Lower lobe of right lung (tissue), 2 donors: ENCODE results near the gene MRPS18A. TPM values are rescaled to one million over a fixed set of nuclear protein-coding genes. Genes with fewer than 3 reads are reported as not detected.

Experiments
- ATAC-seq, 2 donors: fragments of 200-7000 bp; cut with Tn5 transposase; one replicate each; pipeline ENCODE4 v1.9.1; 2020 to 2022; ENCODE audit warnings: mild to moderate bottlenecking in 2 of 2, moderate library complexity in 2 of 2
- DNase-seq: peaks from one replicate; pipeline ENCODE4 v3.0.0-alpha.2; 2020
- H3K27ac ChIP-seq: fragments of 200-600 bp; one replicate; pipeline ENCODE4 v1.8.0; 2022
- H3K27me3 ChIP-seq: fragments of 200-600 bp; one replicate; pipeline ENCODE4 v1.8.0; 2022; ENCODE audit warnings: low read depth
- H3K36me3 ChIP-seq: fragments of 200-600 bp; one replicate; pipeline ENCODE4 v1.8.0; 2022; ENCODE audit warnings: mild to moderate bottlenecking
- H3K4me1 ChIP-seq: fragments of 200-600 bp; one replicate; pipeline ENCODE4 v1.8.0; 2022
- H3K4me3 ChIP-seq: fragments of 200-600 bp; one replicate; pipeline ENCODE4 v1.8.0; 2022; ENCODE audit warnings: mild to moderate bottlenecking
- H3K9me3 ChIP-seq: fragments of 200-600 bp; one replicate; pipeline ENCODE4 v1.8.0; 2022
- CTCF ChIP-seq: fragments of 200-600 bp; IDR thresholded peaks from one replicate; pipeline ENCODE4 v1.8.0; 2022; ENCODE audit warnings: antibody characterized with exemption, mild to moderate bottlenecking
- intact Hi-C: fragments of 100-400 bp; cut with DNase I; formaldehyde crosslinking; loops from one replicate; pipeline ENCODE4 v1.11.0; 2022
- total RNA-seq: library from RNA; stranded (reverse); fragmentation: NEBNext Ultra II Directional; extraction: Animal tissue kit (Norgen Biotek cat#: 25700); gene quantifications from one replicate; pipeline ENCODE4 v1.2.1, GENCODE V29; 2021
- donor health status: DM: no; HTN: yes; CAD: no; lungs with severe emphysema.

Gene MRPS18A
- total RNA-seq, 1 donor from 2014 or later: 30.2 TPM

- H3K9me3 ChIP-seq: no peaks in the 10 kb centered on the region
- H3K36me3 ChIP-seq: peaks cover 2% of the 10 kb centered on the region
- H3K4me1 ChIP-seq: peaks cover 37% of the 10 kb centered on the region
- H3K27me3 ChIP-seq: no peaks in the 10 kb centered on the region
- no peak for TF ChIP-seq CTCF
- intact Hi-C loops: no loop called here
- no peak overlapping the region for H3K4me3 ChIP-seq
- DNase-seq (no peak), ATAC-seq (no peak)
- H3K27ac ChIP-seq: no peak overlapping the region
These were observed 56.5 kb downstream of the MRPS18A start for GRCh38 chr6:43630980-43631619.

GRCh38 chr6:43629505-43630300, 57.9 kb downstream of the MRPS18A start:
- intact Hi-C loops: no loop called here
- TF ChIP-seq CTCF: no peak
- Histone ChIP-seq H3K27me3 (no peaks in the 10 kb centered on the region), H3K36me3 (peaks cover 16% of the 10 kb centered on the region), H3K9me3 (no peaks in the 10 kb centered on the region), H3K27ac (peak overlapping the region; percentile 89), H3K4me1 (peaks cover 32% of the 10 kb centered on the region), H3K4me3 (peak overlapping the region; percentile 76)
- DNase-seq (peak; percentile 96), ATAC-seq (peak; percentile 93 to 94)

GRCh38 chr6:43629104-43629504, 58.5 kb downstream of the MRPS18A start, which contains the start of gene GTPBP2:
Gene GTPBP2 (minus strand): TSS chr6:43629264. CDS start chr6:43629162, 102 bp downstream.
- Histone ChIP-seq H3K4me3 (peak within 1 kb of the TSS; percentile 76), H3K27ac (peak within 1 kb of the TSS; percentile 89), H3K9me3 (no peaks in the 10 kb centered on the region), H3K27me3 (no peaks in the 10 kb centered on the region), H3K36me3 (peaks cover 22% of the 10 kb centered on the region), H3K4me1 (peaks cover 32% of the 10 kb centered on the region)
- intact Hi-C loops: no loop called here
- DNase-seq (peak; percentile 100), ATAC-seq (peak; percentile 91 to 95)
- no peak for TF ChIP-seq CTCF

GRCh38 chr6:43628393-43629103, 59.0 kb downstream of the MRPS18A start:
- H3K36me3 ChIP-seq: peaks cover 28% of the 10 kb centered on the region
- DNase-seq (no peak), ATAC-seq (peak; percentile 6 to 30)
- peak overlapping the region; percentile 76 for H3K4me3 ChIP-seq
- peak overlapping the region; percentile 89 for H3K27ac ChIP-seq
- intact Hi-C loops: no loop called here
- H3K27me3 ChIP-seq: no peaks in the 10 kb centered on the region
- TF ChIP-seq CTCF: no peak
- H3K4me1 ChIP-seq: peaks cover 32% of the 10 kb centered on the region
- H3K9me3 ChIP-seq: no peaks in the 10 kb centered on the region

- intact Hi-C loops: no loop called here
- peak overlapping the region; percentile 76 for H3K4me3 ChIP-seq
- H3K36me3 ChIP-seq: peaks cover 41% of the 10 kb centered on the region
- no peaks in the 10 kb centered on the region for H3K27me3 ChIP-seq
- H3K27ac ChIP-seq: peak overlapping the region; percentile 89
- ATAC-seq: peak; percentile 10 to 34
- peaks cover 32% of the 10 kb centered on the region for H3K4me1 ChIP-seq
- DNase-seq: peak; percentile 75
- TF ChIP-seq CTCF: no peak
- no peaks in the 10 kb centered on the region for H3K9me3 ChIP-seq
These were observed 60.4 kb downstream of the MRPS18A start for GRCh38 chr6:43627008-43627825.
